Ascending aorta (tissue), 2 donors: ENCODE results near the gene UBE2D2. TPM values are rescaled to one million over a fixed set of nuclear protein-coding genes. Genes with fewer than 3 reads are reported as not detected.
A peak's percentile ranks its signal among the peaks of the same experiment; 100 is the strongest.
"Not testable (repeated sequence)": the region's sequence is repeated elsewhere in the genome, so short reads cannot be mapped to it uniquely, and the experiment has no call there.

ENCODE experiments used
- DNase-seq, 2 donors: peaks; one replicate each; pipeline ENCODE4 v3.0.0-alpha.2; 2019; ENCODE audit warnings: low spot score in 2 of 2
- H3K27ac ChIP-seq, 2 donors: fragments of 200-600 bp; sonication (generic); one replicate each; pipeline ENCODE4 v1.5.1; 2016 to 2017; ENCODE audit warnings: mild to moderate bottlenecking in 1 of 2
- H3K27me3 ChIP-seq: fragments of 200-600 bp; sonication (generic); one replicate; pipeline ENCODE4 v1.5.1; 2017
- H3K36me3 ChIP-seq, 2 donors: fragments of 200-600 bp; sonication (generic); one replicate each; pipeline ENCODE4 v1.5.1; 2016
- H3K4me1 ChIP-seq, 2 donors: fragments of 200-600 bp; sonication (generic); one replicate each; pipeline ENCODE4 v1.5.1; 2016 to 2017; ENCODE audit warnings: mild to moderate bottlenecking in 1 of 2
- H3K4me3 ChIP-seq, 2 donors: fragments of 200-600 bp; sonication (generic); one replicate each; pipeline ENCODE4 v1.5.1; 2016 to 2017; ENCODE audit warnings: mild to moderate bottlenecking in 1 of 2
- H3K9me3 ChIP-seq, 2 donors: fragments of 200-600 bp; sonication (generic); one replicate each; pipeline ENCODE4 v1.5.1; 2016
- intact Hi-C: fragments of 100-400 bp; cut with DNase I; formaldehyde crosslinking; loops from one replicate; pipeline ENCODE4 v1.15.1; 2023
- total RNA-seq: library from RNA; depleted of rRNA; stranded (reverse); fragments of >200 nt; gene quantifications from one replicate; pipeline ENCODE4 v1.1.0, GENCODE V29; 2016
- TF ChIP-seq, protein P1 (sequence below), 3 experiments: fragments of 200-600 bp in 2 of 3; fragments of 450-650 bp in 1 of 3; sonication (generic) in 2 of 3; IDR thresholded peaks; one replicate each; pipeline ENCODE4 v1.5.1; 2016 to 2019; ENCODE audit warnings: antibody characterized with exemption in 3 of 3, mild to moderate bottlenecking in 1 of 3, moderate library complexity in 1 of 3

UBE2D2 gene
- total RNA-seq, 1 donor from 2014 or later: 65.9 TPM

DNA sequence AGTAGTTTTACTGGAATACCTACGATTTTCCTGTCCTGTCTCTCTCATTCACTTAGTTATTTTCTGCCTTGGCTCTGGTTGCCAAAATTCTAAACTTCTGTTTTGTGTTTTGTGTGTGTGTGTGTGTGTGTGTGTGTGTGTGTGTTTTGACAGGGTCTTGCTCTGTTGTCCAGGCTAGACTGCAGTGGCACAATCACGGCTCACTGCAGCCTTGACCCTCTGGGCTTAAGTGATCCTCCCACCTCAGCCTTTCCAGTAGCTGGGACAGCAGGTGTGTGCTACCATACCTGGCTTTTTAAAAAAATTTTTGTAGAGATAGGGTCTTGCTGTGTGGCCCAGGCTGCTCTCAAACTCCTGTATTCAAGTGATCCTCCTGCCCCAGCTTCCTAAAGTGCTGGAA lies 17.2 kb downstream of the UBE2D2 start:
- Histone ChIP-seq H3K4me3 (no peak overlapping the region), H3K27me3 (no peaks in the 10 kb centered on the region), H3K4me1 (peaks cover 0 to 13% of the 10 kb centered on the region in 2 donors), H3K9me3 (no peaks in the 10 kb centered on the region), H3K36me3 (no peaks in the 10 kb centered on the region), H3K27ac (no peak overlapping the region)
- no peak for DNase-seq
- intact Hi-C loops: no loop called here
- TF ChIP-seq, protein P1, sequence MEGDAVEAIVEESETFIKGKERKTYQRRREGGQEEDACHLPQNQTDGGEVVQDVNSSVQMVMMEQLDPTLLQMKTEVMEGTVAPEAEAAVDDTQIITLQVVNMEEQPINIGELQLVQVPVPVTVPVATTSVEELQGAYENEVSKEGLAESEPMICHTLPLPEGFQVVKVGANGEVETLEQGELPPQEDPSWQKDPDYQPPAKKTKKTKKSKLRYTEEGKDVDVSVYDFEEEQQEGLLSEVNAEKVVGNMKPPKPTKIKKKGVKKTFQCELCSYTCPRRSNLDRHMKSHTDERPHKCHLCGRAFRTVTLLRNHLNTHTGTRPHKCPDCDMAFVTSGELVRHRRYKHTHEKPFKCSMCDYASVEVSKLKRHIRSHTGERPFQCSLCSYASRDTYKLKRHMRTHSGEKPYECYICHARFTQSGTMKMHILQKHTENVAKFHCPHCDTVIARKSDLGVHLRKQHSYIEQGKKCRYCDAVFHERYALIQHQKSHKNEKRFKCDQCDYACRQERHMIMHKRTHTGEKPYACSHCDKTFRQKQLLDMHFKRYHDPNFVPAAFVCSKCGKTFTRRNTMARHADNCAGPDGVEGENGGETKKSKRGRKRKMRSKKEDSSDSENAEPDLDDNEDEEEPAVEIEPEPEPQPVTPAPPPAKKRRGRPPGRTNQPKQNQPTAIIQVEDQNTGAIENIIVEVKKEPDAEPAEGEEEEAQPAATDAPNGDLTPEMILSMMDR (IDR thresholded peaks at IDR 0.05): no peak

DNA sequence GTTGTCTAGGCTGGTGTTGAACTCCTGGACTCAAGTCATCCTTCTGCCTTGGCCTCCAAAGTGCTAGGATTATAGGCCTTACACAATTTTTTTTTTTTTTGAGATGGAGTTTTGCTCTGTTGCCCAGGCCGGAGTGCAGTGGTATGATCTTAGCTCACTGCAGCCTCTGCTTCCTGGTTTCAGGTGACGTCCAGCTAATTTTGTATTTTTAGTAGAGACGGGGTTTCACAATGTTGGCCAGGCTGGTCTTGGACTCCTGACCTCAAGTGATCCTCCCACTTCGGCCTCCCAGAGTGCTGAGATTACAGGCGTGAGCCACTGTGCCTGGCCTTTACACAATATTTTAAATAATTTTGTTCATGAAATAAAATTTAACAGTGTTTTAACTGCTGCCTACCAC lies 21.0 kb downstream of the UBE2D2 start:
- DNase-seq, H3K27ac ChIP-seq, H3K36me3 ChIP-seq, H3K9me3 ChIP-seq, intact Hi-C loops, H3K4me1 ChIP-seq, H3K27me3 ChIP-seq, H3K4me3 ChIP-seq: not testable (repeated sequence)

DNA sequence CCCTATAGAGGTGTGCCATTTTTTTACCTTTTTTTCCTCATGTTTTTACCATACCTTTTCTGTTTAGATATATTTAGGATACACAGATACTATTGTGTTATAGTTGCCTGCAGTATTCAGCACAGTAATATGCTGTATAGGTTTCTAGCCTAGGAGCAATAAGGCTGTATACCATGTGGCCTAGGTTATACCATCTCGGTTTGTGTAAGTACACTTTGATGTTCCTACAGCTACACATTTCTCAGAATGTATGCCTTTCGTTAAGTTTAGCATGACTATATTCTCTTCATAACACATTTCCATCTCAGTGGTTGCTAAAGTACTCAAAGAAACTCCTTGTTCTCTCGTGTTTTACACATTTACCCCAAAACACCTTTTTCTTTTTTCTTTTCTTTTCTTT lies 23.0 kb downstream of the UBE2D2 start:
- Histone ChIP-seq H3K27me3 (no peaks in the 10 kb centered on the region), H3K27ac (no peak overlapping the region), H3K4me1 (no peaks in the 10 kb centered on the region), H3K4me3 (no peak overlapping the region), H3K9me3 (no peaks in the 10 kb centered on the region), H3K36me3 (peaks cover 0 to under 1% of the 10 kb centered on the region in 2 donors)
- DNase-seq: no peak
- TF ChIP-seq, protein P1 (IDR thresholded peaks at IDR 0.05): no peak
- intact Hi-C loops: no loop called here

DNA sequence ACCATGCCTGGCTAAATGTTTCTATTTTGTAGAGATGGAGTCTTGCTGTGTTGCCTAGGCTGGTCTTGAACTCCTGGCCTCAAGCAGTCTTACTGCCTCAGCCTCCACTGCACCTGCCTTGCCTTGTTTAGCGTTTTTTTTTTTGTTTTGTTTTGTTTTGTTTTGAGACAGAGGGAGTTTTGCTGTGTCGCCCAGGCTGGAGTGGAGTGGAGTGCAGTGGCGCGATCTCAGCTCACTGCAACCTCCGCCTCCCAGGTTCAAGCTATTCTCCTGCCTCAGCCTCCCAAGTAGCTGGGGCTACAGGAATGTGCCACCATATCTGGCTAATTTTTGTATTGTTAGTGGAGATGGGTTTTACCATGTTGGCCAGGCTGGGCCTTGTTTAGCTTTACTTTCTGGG lies 27.0 kb downstream of the UBE2D2 start:
- H3K9me3 ChIP-seq, intact Hi-C loops, H3K27ac ChIP-seq, H3K36me3 ChIP-seq, DNase-seq, H3K4me1 ChIP-seq, H3K4me3 ChIP-seq, H3K27me3 ChIP-seq: not testable (repeated sequence)

DNA sequence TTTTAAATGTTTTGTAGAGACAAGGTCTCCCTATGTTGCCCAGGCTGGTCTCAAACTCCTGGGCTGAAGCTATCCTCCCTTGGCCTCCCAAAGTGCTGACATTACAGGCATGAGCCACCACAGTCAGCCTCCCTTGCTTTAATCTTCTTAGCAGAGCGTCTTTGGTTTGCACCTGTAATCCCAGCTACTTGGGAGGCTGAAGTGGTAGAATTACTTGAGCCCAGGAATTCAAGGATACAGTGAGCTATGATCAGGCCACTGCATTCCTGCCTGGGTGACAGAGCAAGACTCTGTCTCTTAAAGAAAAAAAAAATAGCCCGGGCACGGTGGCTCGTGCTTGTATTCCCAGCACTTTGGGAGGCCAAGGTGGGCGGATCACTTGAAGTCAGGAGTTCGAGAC lies 27.8 kb downstream of the UBE2D2 start:
- no peak for DNase-seq
- peaks cover 0 to 4% of the 10 kb centered on the region in 2 donors for H3K4me1 ChIP-seq
- no peaks in the 10 kb centered on the region for H3K27me3 ChIP-seq
- H3K27ac ChIP-seq: no peak overlapping the region
- TF ChIP-seq, protein P1 (IDR thresholded peaks at IDR 0.05): no peak
- peaks cover 0 to 3% of the 10 kb centered on the region in 2 donors for H3K36me3 ChIP-seq
- no peaks in the 10 kb centered on the region for H3K9me3 ChIP-seq
- intact Hi-C loops: no loop called here
- no peak overlapping the region for H3K4me3 ChIP-seq

DNA sequence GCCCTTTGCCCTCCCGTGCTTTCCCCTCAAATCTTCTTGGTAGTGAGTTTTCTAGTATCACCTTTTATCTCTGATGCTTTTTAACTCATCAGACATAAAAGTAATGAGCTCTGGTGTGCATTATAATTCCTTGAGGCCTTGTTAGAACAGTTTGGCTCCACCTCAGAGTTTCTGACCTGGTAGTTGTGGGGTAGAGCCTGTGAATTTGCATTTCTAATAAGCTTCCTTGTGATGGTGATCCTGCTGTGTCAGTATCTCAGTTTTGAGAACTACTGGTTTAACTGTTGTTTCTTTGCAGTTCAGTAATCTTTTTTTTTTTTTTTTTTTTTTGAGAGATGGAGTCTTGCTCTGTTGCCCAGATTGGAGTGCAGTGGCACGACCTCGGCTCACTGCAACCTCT lies 31.1 kb downstream of the UBE2D2 start:
- no peaks in the 10 kb centered on the region for H3K27me3 ChIP-seq
- no peaks in the 10 kb centered on the region for H3K9me3 ChIP-seq
- no peak overlapping the region for H3K4me3 ChIP-seq
- intact Hi-C loops: no loop called here
- H3K36me3 ChIP-seq: peaks cover 2 to 3% of the 10 kb centered on the region in 2 donors
- DNase-seq: no peak
- peak overlapping the region in 1 of 2 donors; percentile 6 for H3K27ac ChIP-seq
- TF ChIP-seq, protein P1 (IDR thresholded peaks at IDR 0.05): no peak
- peaks cover 0 to 9% of the 10 kb centered on the region in 2 donors for H3K4me1 ChIP-seq

DNA sequence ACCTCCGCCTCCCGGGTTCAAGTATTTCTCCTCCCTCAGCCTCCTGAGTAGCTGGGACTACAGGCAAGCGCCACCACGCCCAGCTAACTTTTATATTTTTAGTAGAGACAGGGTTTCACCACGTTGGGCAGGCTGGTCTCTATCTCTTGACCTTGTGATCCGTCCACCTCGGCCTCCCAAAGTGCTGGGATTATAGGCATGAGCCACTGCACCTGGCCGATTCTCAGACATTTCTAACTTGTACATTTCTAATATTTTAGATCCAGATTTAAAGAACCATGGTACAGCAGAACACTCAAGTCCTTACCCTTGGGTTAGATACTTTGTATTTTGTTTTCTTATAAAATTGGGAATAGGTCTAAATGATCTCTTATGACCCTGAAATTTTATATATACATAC lies 31.9 kb downstream of the UBE2D2 start:
- DNase-seq, H3K27ac ChIP-seq, H3K4me1 ChIP-seq, H3K9me3 ChIP-seq, H3K4me3 ChIP-seq, H3K36me3 ChIP-seq, intact Hi-C loops, H3K27me3 ChIP-seq: not testable (repeated sequence)
